ENCODE results near the gene USP17L18. TPM values are rescaled to one million over a fixed set of nuclear protein-coding genes. Genes with fewer than 3 reads are reported as not detected.
"Not testable (repeated sequence)": the region's sequence is repeated elsewhere in the genome, so short reads cannot be mapped to it uniquely, and the experiment has no call there.

Gene USP17L18
- total RNA-seq, 2 experiments from 2014 or later = not detected

GRCh38 chr4:9267319-9267718, 18.9 kb downstream of the USP17L18 start, which contains the start of gene USP17L22:
Gene USP17L22, plus strand, starts transcription at chr4:9267619. Its CDS starts 0 bp downstream, at chr4:9267619.
- not testable (repeated sequence) for H3K36me3 Mint-ChIP-seq (ENCODE audit: low read depth)

DNA sequence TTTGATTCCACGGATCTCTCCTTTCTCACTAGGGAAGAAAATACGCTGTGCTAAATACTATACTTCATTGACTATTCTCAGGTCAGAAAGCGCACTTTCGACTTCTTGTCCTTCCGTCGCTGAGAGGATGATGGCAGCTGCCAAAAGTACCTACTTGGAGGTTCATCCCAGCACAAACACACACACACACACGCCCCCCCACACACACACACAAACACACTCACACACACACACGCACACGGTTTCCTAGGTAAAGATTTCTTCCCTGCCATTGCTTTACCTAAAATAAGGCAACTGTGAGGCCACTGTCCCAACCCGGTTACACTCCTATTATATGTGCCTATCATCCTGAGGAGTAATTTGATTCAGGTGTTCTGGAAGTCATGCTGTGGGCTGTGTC, 23.3 kb downstream of the USP17L18 start:
- H3K27ac Mint-ChIP-seq; H3K4me3 Mint-ChIP-seq; H3K36me3 Mint-ChIP-seq (ENCODE audit: low read depth); H3K27me3 Mint-ChIP-seq; H3K4me1 Mint-ChIP-seq; POLR2A ChIA-PET; CTCF ChIA-PET; H3K9me3 Mint-ChIP-seq: not testable (repeated sequence)
- peak; percentile 7 for DNase-seq

More at GRCh38 chr4:9267319-9267718, 18.9 kb downstream of the USP17L18 start, which contains the start of gene USP17L22:
- H3K27me3 Mint-ChIP-seq, H3K4me3 Mint-ChIP-seq, POLR2A ChIA-PET, CTCF ChIA-PET, H3K27ac Mint-ChIP-seq, H3K9me3 Mint-ChIP-seq, H3K4me1 Mint-ChIP-seq, DNase-seq: not testable (repeated sequence)

Other genes with a start within 250 kb of the USP17L18 start
- not detected for gene FAM90A26, start 78.2 kb upstream of the USP17L18 start, total RNA-seq
- gene USP17L10, start 38.0 kb upstream of the USP17L18 start, total RNA-seq = not detected
- not detected for gene USP17L11, start 33.2 kb upstream of the USP17L18 start, total RNA-seq
- gene USP17L12, start 28.5 kb upstream of the USP17L18 start, total RNA-seq = not detected
- gene USP17L13, start 23.7 kb upstream of the USP17L18 start, total RNA-seq = not detected
- gene USP17L15, start 14.2 kb upstream of the USP17L18 start, total RNA-seq = not detected
- gene USP17L17, start 4.8 kb upstream of the USP17L18 start, total RNA-seq = not detected
- not detected for gene USP17L19, start 4.7 kb downstream of the USP17L18 start, total RNA-seq
- gene USP17L20, start 9.5 kb downstream of the USP17L18 start, total RNA-seq = not detected
- not detected for gene USP17L21, start 14.2 kb downstream of the USP17L18 start, total RNA-seq
- not detected for gene USP17L22, start 19.0 kb downstream of the USP17L18 start, total RNA-seq
- not detected for gene USP17L24, start 76.5 kb downstream of the USP17L18 start, total RNA-seq
- not detected for gene USP17L25, start 81.3 kb downstream of the USP17L18 start, total RNA-seq
- not detected for gene USP17L26, start 86.0 kb downstream of the USP17L18 start, total RNA-seq
- gene USP17L5, start 90.8 kb downstream of the USP17L18 start, total RNA-seq = not detected
- not detected for gene USP17L27, start 95.5 kb downstream of the USP17L18 start, total RNA-seq
- not detected for gene USP17L28, start 100.3 kb downstream of the USP17L18 start, total RNA-seq
- gene USP17L29, start 105.0 kb downstream of the USP17L18 start, total RNA-seq = not detected
- not detected for gene USP17L30, start 114.5 kb downstream of the USP17L18 start, total RNA-seq
- gene DEFB131A, start 195.8 kb downstream of the USP17L18 start, total RNA-seq = not detected